ENCODE measurements around the gene UBQLN2.

- no peak for TF ChIP-seq CTCF (IDR thresholded peaks at IDR 0.05; ENCODE audit: low read depth, low read length, poor library complexity, severe bottlenecking)
- TF ChIP-seq EZH2phosphoT487 (IDR thresholded peaks at IDR 0.05; ENCODE audit: borderline replicate concordance, low read length): no peak
Observed at GRCh38 chrX:56519642-56520041, 43.8 kb upstream of the UBQLN2 start.

Measured in DOHH2 (cell line).